Kidney epithelial cell (primary cell): ENCODE results near the gene MTHFD1L. TPM values are rescaled to one million over a fixed set of nuclear protein-coding genes. Genes with fewer than 3 reads are reported as not detected.

Source experiments
- DNase-seq: peaks from one replicate; pipeline ENCODE4 v3.0.0-alpha.2; 2010; ENCODE audit warnings: low read depth
- H3K27me3 ChIP-seq: 2 replicates; pipeline ENCODE4 v1.6.0; 2011; ENCODE audit warnings: low read length; ENCODE audit not compliant: control insufficient read depth, insufficient read depth
- H3K36me3 ChIP-seq: 2 replicates; pipeline ENCODE4 v1.5.1; 2011; ENCODE audit warnings: low read length; ENCODE audit not compliant: control insufficient read depth, insufficient read depth
- H3K4me3 ChIP-seq: 2 replicates; pipeline ENCODE4 v1.5.1; 2011; ENCODE audit warnings: low read depth, mild to moderate bottlenecking, control low read depth, low read length
- total RNA-seq: library from RNA; depleted of rRNA; stranded (reverse); fragments of >200 nt; gene quantifications from 2 replicates; pipeline ENCODE4 v1.2.3, GENCODE V29; 2015
- TF ChIP-seq, protein P1 (sequence below): IDR thresholded peaks from 2 replicates; pipeline ENCODE4 v1.5.1; 2011; ENCODE audit warnings: mild to moderate bottlenecking, moderate library complexity, low read length, control low read depth, inconsistent platforms; ENCODE audit not compliant: insufficient read depth, poor library complexity, severe bottlenecking

Gene MTHFD1L
- total RNA-seq, 1 donor from 2014 or later, result 116 TPM

- TF ChIP-seq, protein P1, sequence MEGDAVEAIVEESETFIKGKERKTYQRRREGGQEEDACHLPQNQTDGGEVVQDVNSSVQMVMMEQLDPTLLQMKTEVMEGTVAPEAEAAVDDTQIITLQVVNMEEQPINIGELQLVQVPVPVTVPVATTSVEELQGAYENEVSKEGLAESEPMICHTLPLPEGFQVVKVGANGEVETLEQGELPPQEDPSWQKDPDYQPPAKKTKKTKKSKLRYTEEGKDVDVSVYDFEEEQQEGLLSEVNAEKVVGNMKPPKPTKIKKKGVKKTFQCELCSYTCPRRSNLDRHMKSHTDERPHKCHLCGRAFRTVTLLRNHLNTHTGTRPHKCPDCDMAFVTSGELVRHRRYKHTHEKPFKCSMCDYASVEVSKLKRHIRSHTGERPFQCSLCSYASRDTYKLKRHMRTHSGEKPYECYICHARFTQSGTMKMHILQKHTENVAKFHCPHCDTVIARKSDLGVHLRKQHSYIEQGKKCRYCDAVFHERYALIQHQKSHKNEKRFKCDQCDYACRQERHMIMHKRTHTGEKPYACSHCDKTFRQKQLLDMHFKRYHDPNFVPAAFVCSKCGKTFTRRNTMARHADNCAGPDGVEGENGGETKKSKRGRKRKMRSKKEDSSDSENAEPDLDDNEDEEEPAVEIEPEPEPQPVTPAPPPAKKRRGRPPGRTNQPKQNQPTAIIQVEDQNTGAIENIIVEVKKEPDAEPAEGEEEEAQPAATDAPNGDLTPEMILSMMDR, result peak; percentile 99
- no peaks in the 10 kb centered on the region for H3K36me3 ChIP-seq
Measured at GRCh38 chr6:151014404-151015100, 149.1 kb downstream of the MTHFD1L start.

GRCh38 chr6:151015101-151015700, 149.7 kb downstream of the MTHFD1L start:
- no peak overlapping the region for H3K4me3 ChIP-seq
- H3K36me3 ChIP-seq, result no peaks in the 10 kb centered on the region

More at GRCh38 chr6:151014404-151015100, 149.1 kb downstream of the MTHFD1L start:
- DNase-seq, result no peak
- H3K27me3 ChIP-seq, result no peaks in the 10 kb centered on the region
- no peak overlapping the region for H3K4me3 ChIP-seq

GRCh38 chr6:151016107-151016506, 150.6 kb downstream of the MTHFD1L start:
- H3K4me3 ChIP-seq, result no peak overlapping the region
- no peak for DNase-seq
- TF ChIP-seq, protein P1, result no peak
- no peaks in the 10 kb centered on the region for H3K36me3 ChIP-seq
- no peaks in the 10 kb centered on the region for H3K27me3 ChIP-seq

More at GRCh38 chr6:151015101-151015700, 149.7 kb downstream of the MTHFD1L start:
- no peak for DNase-seq
- H3K27me3 ChIP-seq, result no peaks in the 10 kb centered on the region
- TF ChIP-seq, protein P1, result no peak

DNA sequence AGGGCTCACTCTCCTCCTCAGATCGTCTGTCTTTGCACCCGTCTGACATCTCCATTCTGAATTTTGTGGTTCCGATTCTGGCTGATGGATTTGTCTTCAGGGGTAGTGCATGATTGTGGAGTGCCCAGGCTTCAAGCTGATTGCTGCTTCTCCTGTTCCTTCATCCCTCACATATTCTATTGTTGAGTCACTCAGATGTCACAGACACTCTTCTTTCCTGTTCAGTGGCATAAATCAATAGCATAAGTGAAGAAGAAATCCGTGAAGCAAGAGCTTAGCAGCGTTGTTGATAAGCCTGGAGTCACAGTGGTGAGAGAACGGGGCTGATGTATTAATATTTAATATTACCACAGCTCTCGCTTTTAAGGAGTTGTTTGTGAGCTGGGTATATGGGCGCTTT, 152.5 kb downstream of the MTHFD1L start:
- no peak overlapping the region for H3K4me3 ChIP-seq
- TF ChIP-seq, protein P1, result no peak
- DNase-seq, result peak; percentile 49
- H3K27me3 ChIP-seq, result no peaks in the 10 kb centered on the region
- H3K36me3 ChIP-seq, result no peaks in the 10 kb centered on the region

- Histone ChIP-seq H3K36me3 (no peaks in the 10 kb centered on the region), H3K4me3 (no peak overlapping the region), H3K27me3 (no peaks in the 10 kb centered on the region)
- no peak for DNase-seq
- TF ChIP-seq, protein P1, result no peak
Measured at GRCh38 chr6:151018911-151019782, 153.6 kb downstream of the MTHFD1L start.
